Cerebellar cortex (tissue), 1 donor: ENCODE measurements around the gene TNFRSF14.

Source experiments
- DNase-seq: peaks from one replicate; pipeline ENCODE4 v3.0.0-alpha.2; 2015; ENCODE audit warnings: low spot score

Gene TNFRSF14

GRCh38 chr1:2588661-2589430 lies 32.7 kb downstream of the TNFRSF14 start:
- DNase-seq: no peak

- no peak for DNase-seq
Measured at GRCh38 chr1:2589431-2590232, 33.5 kb downstream of the TNFRSF14 start.

GRCh38 chr1:2590233-2591141 lies 34.3 kb downstream of the TNFRSF14 start:
- no peak for DNase-seq

GRCh38 chr1:2591233-2591580 lies 35.0 kb downstream of the TNFRSF14 start:
- DNase-seq: no peak

- no peak for DNase-seq
Measured at GRCh38 chr1:2591581-2592261, 35.5 kb downstream of the TNFRSF14 start.

- no peak for DNase-seq
Measured at GRCh38 chr1:2592672-2593071, 36.5 kb downstream of the TNFRSF14 start.

- DNase-seq: no peak
Measured at GRCh38 chr1:2593251-2593878, 37.2 kb downstream of the TNFRSF14 start.

- no peak for DNase-seq
Measured at GRCh38 chr1:2594001-2594640, 38.0 kb downstream of the TNFRSF14 start.

- DNase-seq: no peak
Measured at GRCh38 chr1:2594641-2595131, 38.5 kb downstream of the TNFRSF14 start.

GRCh38 chr1:2595261-2595811 lies 39.2 kb downstream of the TNFRSF14 start:
- no peak for DNase-seq

- no peak for DNase-seq
Measured at GRCh38 chr1:2595812-2596529, 39.8 kb downstream of the TNFRSF14 start.

GRCh38 chr1:2596530-2597333 lies 40.6 kb downstream of the TNFRSF14 start:
- DNase-seq: no peak

- DNase-seq: no peak
Measured at GRCh38 chr1:2597441-2598328, 41.5 kb downstream of the TNFRSF14 start.

- DNase-seq: no peak
Measured at GRCh38 chr1:2598329-2598931, 42.3 kb downstream of the TNFRSF14 start.

- DNase-seq: no peak
Measured at GRCh38 chr1:2601721-2602303, 45.6 kb downstream of the TNFRSF14 start.

- DNase-seq: no peak
Measured at GRCh38 chr1:2602311-2602835, 46.2 kb downstream of the TNFRSF14 start.
